ENCODE data around the gene PPL.
"Not testable (repeated sequence)": the region's sequence is repeated elsewhere in the genome, so short reads cannot be mapped to it uniquely, and the experiment has no call there.

PPL gene

GRCh38 chr16:4933433-4933832 is 3.5 kb downstream of the PPL start:
- DNase-seq (ENCODE audit: low spot score), result no peak

GRCh38 chr16:4931381-4931780 is 5.6 kb downstream of the PPL start:
- no peak for DNase-seq (ENCODE audit: low spot score)

GRCh38 chr16:4929619-4930018 is 7.3 kb downstream of the PPL start:
- not testable (repeated sequence) for DNase-seq (ENCODE audit: low spot score)

- DNase-seq (ENCODE audit: low spot score), result no peak
These were observed 8.7 kb downstream of the PPL start for GRCh38 chr16:4928227-4928626.

- DNase-seq (ENCODE audit: low spot score), result no peak
These were observed 9.3 kb downstream of the PPL start for GRCh38 chr16:4927661-4928060.

- DNase-seq (ENCODE audit: low spot score), result no peak
These were observed 10.0 kb downstream of the PPL start for GRCh38 chr16:4926928-4927327.

GRCh38 chr16:4925791-4926190 is 11.2 kb downstream of the PPL start:
- no peak for DNase-seq (ENCODE audit: low spot score)

GRCh38 chr16:4925293-4925607 is 11.7 kb downstream of the PPL start:
- DNase-seq (ENCODE audit: low spot score), result no peak

- DNase-seq (ENCODE audit: low spot score), result no peak
These were observed 12.2 kb downstream of the PPL start for GRCh38 chr16:4924593-4925292.

- no peak for DNase-seq (ENCODE audit: low spot score)
These were observed 13.1 kb downstream of the PPL start for GRCh38 chr16:4923853-4924252.

- DNase-seq (ENCODE audit: low spot score), result no peak
These were observed 14.1 kb downstream of the PPL start for GRCh38 chr16:4922721-4923342.

- DNase-seq (ENCODE audit: low spot score), result no peak
These were observed 16.1 kb downstream of the PPL start for GRCh38 chr16:4920826-4921225.

GRCh38 chr16:4918781-4919251 is 18.1 kb downstream of the PPL start:
- no peak for DNase-seq (ENCODE audit: low spot score)

GRCh38 chr16:4917117-4917516 is 19.8 kb downstream of the PPL start:
- DNase-seq (ENCODE audit: low spot score), result peak; percentile 37

GRCh38 chr16:4915226-4915761 is 21.7 kb downstream of the PPL start:
- DNase-seq (ENCODE audit: low spot score), result peak; percentile 63

GRCh38 chr16:4914528-4915225 is 22.3 kb downstream of the PPL start:
- DNase-seq (ENCODE audit: low spot score), result no peak

- no peak for DNase-seq (ENCODE audit: low spot score)
These were observed 23.0 kb downstream of the PPL start for GRCh38 chr16:4913774-4914525.

GRCh38 chr16:4913130-4913773 is 23.7 kb downstream of the PPL start:
- no peak for DNase-seq (ENCODE audit: low spot score)

- DNase-seq (ENCODE audit: low spot score), result peak; percentile 69
These were observed 25.0 kb downstream of the PPL start for GRCh38 chr16:4911970-4912386.

GRCh38 chr16:4910828-4911227 is 26.1 kb downstream of the PPL start:
- DNase-seq (ENCODE audit: low spot score), result no peak

GRCh38 chr16:4909825-4910224 is 27.1 kb downstream of the PPL start:
- DNase-seq (ENCODE audit: low spot score), result no peak

Measured in hepatic stellate cell (primary cell).